HepG2 (cell line): ENCODE results near the gene KIAA0930. TPM values are rescaled to one million over a fixed set of nuclear protein-coding genes. Genes with fewer than 3 reads are reported as not detected.

Source experiments
- FOXK2 ChIP-seq: fragments of 450-650 bp; IDR thresholded peaks from 2 replicates; pipeline ENCODE4 v1.6.1; 2016
- HES4 ChIP-seq: sonication (generic); formaldehyde crosslinking; IDR thresholded peaks from 2 replicates; pipeline ENCODE4 v1.9.0; 2021; ENCODE audit warnings: mild to moderate bottlenecking, missing genetic modification reagents, borderline replicate concordance
- KLF9 ChIP-seq: IDR thresholded peaks from 2 replicates; pipeline ENCODE4 v1.6.1; 2016; ENCODE audit warnings: low read depth
- MYNN ChIP-seq: sonication (generic); formaldehyde crosslinking; IDR thresholded peaks from 2 replicates; pipeline ENCODE4 v1.4.0; 2020; ENCODE audit warnings: mild to moderate bottlenecking, low read depth, missing genetic modification reagents
- NBN ChIP-seq: fragments of 450-650 bp; conservative IDR thresholded peaks from 2 replicates; pipeline ENCODE4 v1.6.1; 2017
- NR2F1 ChIP-seq, 2 experiments: fragments of 450-650 bp in 1 of 2; formaldehyde crosslinking in 1 of 2; IDR thresholded peaks; 2 replicates each; pipeline versions ENCODE4 v1.5.0 to v1.6.1; 2016 to 2020; ENCODE audit warnings: mild to moderate bottlenecking in 1 of 2, missing compliant biosample characterization in 1 of 2, missing genetic modification reagents in 1 of 2, moderate library complexity in 1 of 2
- TCF7 ChIP-seq: sonication (generic); IDR thresholded peaks from 2 replicates; pipeline ENCODE4 v1.6.1; 2016; ENCODE audit warnings: antibody characterized with exemption, low read depth
- ZFP36 ChIP-seq: fragments of 150-350 bp; IDR thresholded peaks from 2 replicates; pipeline ENCODE4 v1.6.1; 2018; ENCODE audit warnings: borderline replicate concordance, low read length, low read depth; ENCODE audit not compliant: partially characterized antibody
- ZFP37 ChIP-seq: sonication (generic); formaldehyde crosslinking; IDR thresholded peaks from 2 replicates; pipeline ENCODE4 v1.4.0; 2020; ENCODE audit warnings: missing genetic modification reagents, borderline replicate concordance
- ZFY ChIP-seq: sonication (generic); formaldehyde crosslinking; IDR thresholded peaks from 2 replicates; pipeline ENCODE4 v1.4.0; 2020; ENCODE audit warnings: missing genetic modification reagents
- ZNF138 ChIP-seq: sonication (generic); formaldehyde crosslinking; IDR thresholded peaks from 2 replicates; pipeline ENCODE4 v1.5.0; 2020; ENCODE audit warnings: mild to moderate bottlenecking, low read depth, missing genetic modification reagents
- ZNF224 ChIP-seq: sonication (generic); formaldehyde crosslinking; IDR thresholded peaks from 2 replicates; pipeline ENCODE4 v1.5.0; 2020; ENCODE audit warnings: mild to moderate bottlenecking, missing genetic modification reagents
- ZNF530 ChIP-seq: sonication (generic); formaldehyde crosslinking; IDR thresholded peaks from 2 replicates; pipeline ENCODE4 v1.5.0; 2020; ENCODE audit warnings: low read depth, mild to moderate bottlenecking, missing genetic modification reagents
- polyA plus RNA-seq, 8 experiments: library from polyadenylated mRNA; depleted of rRNA in 3 of 8; stranded (reverse) in 7 of 8; unstranded in 1 of 8; fragments of >200 nt; fragmentation: Illumina TruSeq in 4 of 8; extraction: Trizol in 4 of 8; gene quantifications; 2 replicates each; pipeline versions ENCODE4 v1.2.1 to v1.2.3, GENCODE V29; 2011 to 2016; ENCODE audit warnings: low read depth in 4 of 8, missing spikeins in 1 of 8, mixed read lengths in 1 of 8; ENCODE audit not compliant: insufficient read depth in 1 of 8
- total RNA-seq, 5 experiments: library from RNA; depleted of rRNA; stranded (reverse); fragments of >200 nt; fragmentation: Illumina TruSeq; extraction: Trizol; gene quantifications; 2 replicates each; pipeline ENCODE4 v1.2.3, GENCODE V29; 2016; ENCODE audit warnings: low read depth in 1 of 5
- TF ChIP-seq, protein P1 (sequence below): sonication (generic); formaldehyde crosslinking; IDR thresholded peaks from 2 replicates; pipeline ENCODE4 v1.5.1; 2020; ENCODE audit warnings: missing genetic modification reagents, mild to moderate bottlenecking, borderline replicate concordance
- TF ChIP-seq, protein P2 (sequence below): sonication (generic); formaldehyde crosslinking; IDR thresholded peaks from 2 replicates; pipeline ENCODE4 v1.5.0; 2020; ENCODE audit warnings: mild to moderate bottlenecking, missing genetic modification reagents, borderline replicate concordance
- TF ChIP-seq, protein P3 (sequence below): sonication (generic); formaldehyde crosslinking; IDR thresholded peaks from 2 replicates; pipeline ENCODE4 v1.5.0; 2020; ENCODE audit warnings: missing genetic modification reagents

KIAA0930 gene
- total and polyA plus RNA-seq, 2 of the 13 experiments (the other 11 are each of a cell fraction or from before 2014, with no cell fraction given): 27.0 to 38.2 TPM

DNA sequence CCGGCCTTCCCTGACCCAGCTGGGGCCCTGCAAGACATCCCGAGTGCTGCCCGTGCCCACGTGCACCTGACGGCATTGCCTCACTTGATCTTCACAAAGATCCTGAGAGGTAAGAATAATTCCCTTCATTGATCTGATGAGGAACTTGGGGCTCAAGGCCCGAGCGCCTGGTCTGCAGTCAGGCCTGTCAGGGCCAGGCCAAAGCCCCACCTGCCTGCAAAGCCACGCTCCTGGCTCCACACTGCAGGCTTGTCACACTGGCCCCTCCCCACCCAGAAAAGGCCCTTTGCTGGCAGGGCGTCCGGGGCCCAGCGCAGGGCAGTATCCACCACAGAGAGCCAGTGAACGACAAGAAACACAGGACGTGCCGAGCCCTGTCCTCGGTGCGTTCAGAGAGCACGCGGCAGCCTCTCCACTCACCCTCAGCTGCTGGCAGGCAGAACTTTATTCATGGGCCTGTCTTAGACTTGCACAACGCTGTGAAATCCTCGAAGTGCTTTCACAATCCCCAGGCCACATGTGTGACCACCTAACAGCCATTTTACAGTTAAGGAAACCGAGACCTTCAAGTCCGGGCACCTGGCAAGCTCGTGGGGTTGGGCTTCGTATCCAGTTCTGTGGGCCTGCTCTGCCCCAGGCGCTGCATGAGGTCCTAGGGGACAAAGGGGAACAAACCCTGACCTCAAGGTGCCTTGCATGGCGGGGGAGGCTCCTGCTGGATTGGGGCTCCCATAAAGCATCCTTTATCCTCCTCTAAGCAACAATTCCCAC, 14.8 kb downstream of the KIAA0930 start (continued):
- TF ChIP-seq HES4 (CRISPR knock-in tag): no peak
- TF ChIP-seq ZNF530 (CRISPR knock-in tag): no peak
- TF ChIP-seq ZNF138: no peak
- TF ChIP-seq ZNF224 (CRISPR knock-in tag): no peak
- TF ChIP-seq, protein P1, sequence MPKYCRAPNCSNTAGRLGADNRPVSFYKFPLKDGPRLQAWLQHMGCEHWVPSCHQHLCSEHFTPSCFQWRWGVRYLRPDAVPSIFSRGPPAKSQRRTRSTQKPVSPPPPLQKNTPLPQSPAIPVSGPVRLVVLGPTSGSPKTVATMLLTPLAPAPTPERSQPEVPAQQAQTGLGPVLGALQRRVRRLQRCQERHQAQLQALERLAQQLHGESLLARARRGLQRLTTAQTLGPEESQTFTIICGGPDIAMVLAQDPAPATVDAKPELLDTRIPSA: no peak
- no peak for TF ChIP-seq KLF9 (CRISPR knock-in tag)
- no peak for TF ChIP-seq FOXK2
- no peak for TF ChIP-seq TCF7
- no peak for TF ChIP-seq MYNN
- TF ChIP-seq, protein P2, sequence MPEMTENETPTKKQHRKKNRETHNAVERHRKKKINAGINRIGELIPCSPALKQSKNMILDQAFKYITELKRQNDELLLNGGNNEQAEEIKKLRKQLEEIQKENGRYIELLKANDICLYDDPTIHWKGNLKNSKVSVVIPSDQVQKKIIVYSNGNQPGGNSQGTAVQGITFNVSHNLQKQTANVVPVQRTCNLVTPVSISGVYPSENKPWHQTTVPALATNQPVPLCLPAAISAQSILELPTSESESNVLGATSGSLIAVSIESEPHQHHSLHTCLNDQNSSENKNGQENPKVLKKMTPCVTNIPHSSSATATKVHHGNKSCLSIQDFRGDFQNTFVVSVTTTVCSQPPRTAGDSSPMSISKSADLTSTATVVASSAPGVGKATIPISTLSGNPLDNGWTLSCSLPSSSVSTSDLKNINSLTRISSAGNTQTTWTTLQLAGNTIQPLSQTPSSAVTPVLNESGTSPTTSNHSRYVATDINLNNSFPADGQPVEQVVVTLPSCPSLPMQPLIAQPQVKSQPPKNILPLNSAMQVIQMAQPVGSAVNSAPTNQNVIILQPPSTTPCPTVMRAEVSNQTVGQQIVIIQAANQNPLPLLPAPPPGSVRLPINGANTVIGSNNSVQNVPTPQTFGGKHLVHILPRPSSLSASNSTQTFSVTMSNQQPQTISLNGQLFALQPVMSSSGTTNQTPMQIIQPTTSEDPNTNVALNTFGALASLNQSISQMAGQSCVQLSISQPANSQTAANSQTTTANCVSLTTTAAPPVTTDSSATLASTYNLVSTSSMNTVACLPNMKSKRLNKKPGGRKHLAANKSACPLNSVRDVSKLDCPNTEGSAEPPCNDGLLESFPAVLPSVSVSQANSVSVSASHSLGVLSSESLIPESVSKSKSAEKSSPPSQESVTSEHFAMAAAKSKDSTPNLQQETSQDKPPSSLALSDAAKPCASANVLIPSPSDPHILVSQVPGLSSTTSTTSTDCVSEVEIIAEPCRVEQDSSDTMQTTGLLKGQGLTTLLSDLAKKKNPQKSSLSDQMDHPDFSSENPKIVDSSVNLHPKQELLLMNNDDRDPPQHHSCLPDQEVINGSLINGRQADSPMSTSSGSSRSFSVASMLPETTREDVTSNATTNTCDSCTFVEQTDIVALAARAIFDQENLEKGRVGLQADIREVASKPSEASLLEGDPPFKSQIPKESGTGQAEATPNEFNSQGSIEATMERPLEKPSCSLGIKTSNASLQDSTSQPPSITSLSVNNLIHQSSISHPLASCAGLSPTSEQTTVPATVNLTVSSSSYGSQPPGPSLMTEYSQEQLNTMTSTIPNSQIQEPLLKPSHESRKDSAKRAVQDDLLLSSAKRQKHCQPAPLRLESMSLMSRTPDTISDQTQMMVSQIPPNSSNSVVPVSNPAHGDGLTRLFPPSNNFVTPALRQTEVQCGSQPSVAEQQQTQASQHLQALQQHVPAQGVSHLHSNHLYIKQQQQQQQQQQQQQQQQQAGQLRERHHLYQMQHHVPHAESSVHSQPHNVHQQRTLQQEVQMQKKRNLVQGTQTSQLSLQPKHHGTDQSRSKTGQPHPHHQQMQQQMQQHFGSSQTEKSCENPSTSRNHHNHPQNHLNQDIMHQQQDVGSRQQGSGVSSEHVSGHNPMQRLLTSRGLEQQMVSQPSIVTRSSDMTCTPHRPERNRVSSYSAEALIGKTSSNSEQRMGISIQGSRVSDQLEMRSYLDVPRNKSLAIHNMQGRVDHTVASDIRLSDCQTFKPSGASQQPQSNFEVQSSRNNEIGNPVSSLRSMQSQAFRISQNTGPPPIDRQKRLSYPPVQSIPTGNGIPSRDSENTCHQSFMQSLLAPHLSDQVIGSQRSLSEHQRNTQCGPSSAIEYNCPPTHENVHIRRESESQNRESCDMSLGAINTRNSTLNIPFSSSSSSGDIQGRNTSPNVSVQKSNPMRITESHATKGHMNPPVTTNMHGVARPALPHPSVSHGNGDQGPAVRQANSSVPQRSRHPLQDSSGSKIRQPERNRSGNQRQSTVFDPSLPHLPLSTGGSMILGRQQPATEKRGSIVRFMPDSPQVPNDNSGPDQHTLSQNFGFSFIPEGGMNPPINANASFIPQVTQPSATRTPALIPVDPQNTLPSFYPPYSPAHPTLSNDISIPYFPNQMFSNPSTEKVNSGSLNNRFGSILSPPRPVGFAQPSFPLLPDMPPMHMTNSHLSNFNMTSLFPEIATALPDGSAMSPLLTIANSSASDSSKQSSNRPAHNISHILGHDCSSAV (CRISPR knock-in tag): no peak
- TF ChIP-seq ZFP36: no peak
- no peak for TF ChIP-seq ZFP37 (CRISPR knock-in tag)
- peak; percentile 34; the same call in 1 of the 2 replicates for TF ChIP-seq ZFY (CRISPR knock-in tag)
- no peak for TF ChIP-seq NR2F1 (CRISPR knock-in tag; IDR thresholded peaks at IDR 0.05)
- TF ChIP-seq, protein P3, sequence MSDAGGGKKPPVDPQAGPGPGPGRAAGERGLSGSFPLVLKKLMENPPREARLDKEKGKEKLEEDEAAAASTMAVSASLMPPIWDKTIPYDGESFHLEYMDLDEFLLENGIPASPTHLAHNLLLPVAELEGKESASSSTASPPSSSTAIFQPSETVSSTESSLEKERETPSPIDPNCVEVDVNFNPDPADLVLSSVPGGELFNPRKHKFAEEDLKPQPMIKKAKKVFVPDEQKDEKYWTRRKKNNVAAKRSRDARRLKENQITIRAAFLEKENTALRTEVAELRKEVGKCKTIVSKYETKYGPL (CRISPR knock-in tag): no peak
- no peak for TF ChIP-seq NBN
